Mucosa of rectum (tissue), 2 donors: Measurements from ENCODE around the gene PRSS3.
"Not testable (repeated sequence)": the region's sequence is repeated elsewhere in the genome, so short reads cannot be mapped to it uniquely, and the experiment has no call there.

Source experiments
- H3K27ac ChIP-seq, 2 donors: one replicate each; pipeline ENCODE4 v1.7.0; 2013; ENCODE audit warnings: inconsistent platforms in 2 of 2, low read depth in 2 of 2, low read length in 2 of 2
- H3K27me3 ChIP-seq, 2 donors: one replicate each; pipeline ENCODE4 v1.7.0; 2013; ENCODE audit warnings: low read length in 2 of 2; ENCODE audit not compliant: control insufficient read depth in 2 of 2, insufficient read depth in 2 of 2
- H3K36me3 ChIP-seq, 2 donors: one replicate each; pipeline ENCODE4 v1.7.0; 2013; ENCODE audit warnings: low read length in 2 of 2; ENCODE audit not compliant: control insufficient read depth in 2 of 2, insufficient read depth in 2 of 2
- H3K4me1 ChIP-seq, 2 donors: one replicate each; pipeline ENCODE4 v1.7.0; 2013; ENCODE audit warnings: low read length in 2 of 2, mild to moderate bottlenecking in 1 of 2; ENCODE audit not compliant: control insufficient read depth in 2 of 2, insufficient read depth in 2 of 2
- H3K4me3 ChIP-seq, 2 donors: one replicate each; pipeline ENCODE4 v1.7.0; 2013; ENCODE audit warnings: low read length in 2 of 2
- H3K9ac ChIP-seq, 2 donors: one replicate each; pipeline ENCODE4 v1.7.0; 2013; ENCODE audit warnings: low read length in 2 of 2, low read depth in 1 of 2, mild to moderate bottlenecking in 1 of 2
- H3K9me3 ChIP-seq, 2 donors: one replicate each; pipeline ENCODE4 v1.7.0; 2013; ENCODE audit warnings: low read length in 2 of 2; ENCODE audit not compliant: control insufficient read depth in 2 of 2
- donor health status: healthy.
- donor health status: Normal muscosa, but diverticular disease.

Gene PRSS3

GRCh38 chr9:33836261-33836660 is 40.9 kb downstream of the PRSS3 start:
- H3K4me1 ChIP-seq, H3K4me3 ChIP-seq, H3K36me3 ChIP-seq, H3K9me3 ChIP-seq, H3K27ac ChIP-seq, H3K27me3 ChIP-seq, H3K9ac ChIP-seq: not testable (repeated sequence)

DNA sequence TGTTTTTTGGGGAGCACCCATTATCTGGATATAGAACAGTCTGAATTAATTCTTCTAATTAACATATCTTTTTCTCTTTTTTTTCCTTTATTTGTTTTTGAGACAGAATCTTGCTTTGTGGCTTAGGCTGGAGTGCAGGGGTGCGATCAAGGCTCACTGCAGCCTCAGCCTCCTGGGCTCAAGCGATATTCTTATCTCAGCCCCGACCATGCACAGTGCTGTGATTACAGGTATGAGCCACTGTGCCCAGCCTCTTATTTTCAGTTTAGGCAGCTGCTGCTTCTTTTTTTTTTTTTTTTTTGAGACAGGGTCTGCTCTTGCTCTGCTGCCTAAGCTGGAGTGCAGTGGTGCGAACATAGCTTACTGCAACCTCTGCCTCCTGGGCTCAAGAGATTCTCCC is 41.8 kb downstream of the PRSS3 start:
- H3K4me1 ChIP-seq: peaks cover 4% of the 10 kb centered on the region in 2 donors
- H3K9me3 ChIP-seq: no peaks in the 10 kb centered on the region
- no peaks in the 10 kb centered on the region for H3K27me3 ChIP-seq
- no peaks in the 10 kb centered on the region for H3K36me3 ChIP-seq
- H3K9ac ChIP-seq: no peak overlapping the region
- no peak overlapping the region for H3K4me3 ChIP-seq
- no peak overlapping the region for H3K27ac ChIP-seq

DNA sequence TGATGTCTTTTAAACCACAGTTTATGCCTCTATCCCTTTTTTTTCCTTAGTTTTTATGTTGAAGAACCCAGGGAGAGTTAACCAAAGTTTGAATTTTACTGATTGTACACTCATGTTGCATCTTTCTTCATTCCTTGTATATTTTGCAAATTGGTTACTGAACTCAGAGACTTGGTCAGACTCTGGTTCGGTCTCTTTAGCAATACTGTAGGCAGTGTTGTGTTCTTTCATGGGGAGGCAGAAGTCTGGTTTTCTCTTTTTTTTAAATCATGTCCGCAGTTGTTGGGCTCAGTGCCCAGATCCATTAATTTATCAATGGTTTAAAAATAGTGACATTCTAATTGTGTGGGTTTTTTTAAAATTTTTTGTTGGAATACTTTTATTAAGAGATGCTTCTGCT is 45.0 kb downstream of the PRSS3 start:
- H3K9ac ChIP-seq: no peak overlapping the region
- no peaks in the 10 kb centered on the region for H3K27me3 ChIP-seq
- no peaks in the 10 kb centered on the region for H3K36me3 ChIP-seq
- peaks cover 4% of the 10 kb centered on the region in 2 donors for H3K4me1 ChIP-seq
- H3K27ac ChIP-seq: no peak overlapping the region
- H3K9me3 ChIP-seq: no peaks in the 10 kb centered on the region
- no peak overlapping the region for H3K4me3 ChIP-seq

DNA sequence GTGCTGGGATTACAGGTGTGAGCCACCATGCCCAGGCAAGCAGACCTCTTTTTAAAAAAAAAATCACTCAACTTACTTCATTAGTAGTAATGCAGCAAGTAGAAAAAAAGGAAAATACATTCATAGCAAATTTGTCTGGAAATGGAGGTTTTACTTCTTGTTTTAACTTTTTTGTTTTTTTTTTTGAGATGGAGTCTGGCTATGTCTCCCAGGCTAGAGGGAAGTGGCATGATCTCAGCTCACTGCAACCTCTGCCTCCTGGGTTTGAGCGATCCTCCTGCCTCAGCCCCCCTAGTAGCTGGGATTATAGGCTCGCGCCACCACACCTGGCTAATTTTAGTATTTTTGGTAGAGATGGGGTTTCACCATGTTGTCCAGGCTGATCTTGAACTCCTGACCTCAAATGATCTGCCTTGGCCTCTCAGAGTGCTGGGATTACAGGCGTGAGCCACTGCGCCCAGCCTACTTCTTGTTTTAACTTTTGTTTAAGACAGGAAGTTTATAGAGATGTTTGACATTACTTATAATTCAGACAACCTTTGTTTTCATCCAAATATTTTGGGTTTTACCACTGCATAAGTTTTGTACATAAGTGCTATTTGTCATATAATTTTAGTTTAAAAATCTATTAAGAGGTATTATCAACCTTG is 48.1 kb downstream of the PRSS3 start:
- Histone ChIP-seq H3K9me3 (no peaks in the 10 kb centered on the region), H3K27ac (no peak overlapping the region), H3K4me1 (peaks cover 0 to 6% of the 10 kb centered on the region in 2 donors), H3K9ac (no peak overlapping the region), H3K36me3 (no peaks in the 10 kb centered on the region), H3K4me3 (no peak overlapping the region), H3K27me3 (no peaks in the 10 kb centered on the region)

- Histone ChIP-seq H3K4me1 (peaks cover 3 to 15% of the 10 kb centered on the region in 2 donors), H3K4me3 (no peak overlapping the region), H3K27ac (no peak overlapping the region), H3K36me3 (no peaks in the 10 kb centered on the region), H3K9ac (no peak overlapping the region), H3K9me3 (no peaks in the 10 kb centered on the region), H3K27me3 (no peaks in the 10 kb centered on the region)
Observed at GRCh38 chr9:33846231-33846630, 50.9 kb downstream of the PRSS3 start.

GRCh38 chr9:33847894-33848205 is 52.5 kb downstream of the PRSS3 start:
- not testable (repeated sequence) for H3K9me3 ChIP-seq, H3K27me3 ChIP-seq, H3K36me3 ChIP-seq, H3K9ac ChIP-seq, H3K4me3 ChIP-seq, H3K27ac ChIP-seq
- H3K4me1 ChIP-seq: peaks cover 7 to 23% of the 10 kb centered on the region in 2 donors
